ENCODE measurements around the gene DDX21.

GRCh38 chr10:68997211-68997610, 41.2 kb downstream of the DDX21 start:
- TF ChIP-seq CTCF (IDR thresholded peaks at IDR 0.05; ENCODE audit: insufficient read depth, low read length, poor library complexity, severe bottlenecking): no peak
- TF ChIP-seq EZH2phosphoT487 (conservative IDR thresholded peaks at IDR 0.05; ENCODE audit: low read length): no peak
